GM12801 (cell line): ENCODE data around the gene HOXB13.

ENCODE experiments used
- CTCF ChIP-seq: IDR thresholded peaks from one replicate; pipeline ENCODE4 v1.5.1; 2011; ENCODE audit warnings: control low read depth; ENCODE audit not compliant: insufficient read length; ENCODE audit errors: extremely low read depth

Gene HOXB13

GRCh38 chr17:48718761-48719641 is 9.5 kb downstream of the HOXB13 start:
- TF ChIP-seq CTCF: no peak

DNA sequence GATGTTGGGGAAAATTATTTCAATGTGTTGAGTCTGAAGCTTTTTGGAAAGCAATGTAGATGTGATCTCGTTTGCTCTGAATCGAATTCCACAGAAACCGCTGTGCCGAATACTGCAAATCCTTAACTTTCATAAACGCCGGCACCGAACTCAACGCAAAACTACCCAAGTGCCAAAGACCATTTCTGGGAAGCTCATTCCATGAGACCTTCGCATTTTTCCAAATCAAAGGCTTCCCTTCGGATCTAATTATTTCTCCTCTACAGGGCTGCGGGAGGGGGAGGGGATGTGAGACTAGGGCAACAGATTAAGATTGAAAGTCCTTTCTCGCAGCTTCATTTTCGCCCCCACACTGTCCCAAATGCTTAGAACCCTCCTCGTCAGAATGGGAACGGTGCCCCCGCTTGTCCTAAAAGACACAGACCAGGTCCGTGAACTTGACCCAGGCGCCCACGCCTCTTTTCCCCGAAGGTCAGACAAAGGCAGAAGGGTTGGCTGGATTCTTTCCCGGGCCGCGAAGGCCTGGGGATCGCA is 10.3 kb downstream of the HOXB13 start:
- TF ChIP-seq CTCF: no peak

DNA sequence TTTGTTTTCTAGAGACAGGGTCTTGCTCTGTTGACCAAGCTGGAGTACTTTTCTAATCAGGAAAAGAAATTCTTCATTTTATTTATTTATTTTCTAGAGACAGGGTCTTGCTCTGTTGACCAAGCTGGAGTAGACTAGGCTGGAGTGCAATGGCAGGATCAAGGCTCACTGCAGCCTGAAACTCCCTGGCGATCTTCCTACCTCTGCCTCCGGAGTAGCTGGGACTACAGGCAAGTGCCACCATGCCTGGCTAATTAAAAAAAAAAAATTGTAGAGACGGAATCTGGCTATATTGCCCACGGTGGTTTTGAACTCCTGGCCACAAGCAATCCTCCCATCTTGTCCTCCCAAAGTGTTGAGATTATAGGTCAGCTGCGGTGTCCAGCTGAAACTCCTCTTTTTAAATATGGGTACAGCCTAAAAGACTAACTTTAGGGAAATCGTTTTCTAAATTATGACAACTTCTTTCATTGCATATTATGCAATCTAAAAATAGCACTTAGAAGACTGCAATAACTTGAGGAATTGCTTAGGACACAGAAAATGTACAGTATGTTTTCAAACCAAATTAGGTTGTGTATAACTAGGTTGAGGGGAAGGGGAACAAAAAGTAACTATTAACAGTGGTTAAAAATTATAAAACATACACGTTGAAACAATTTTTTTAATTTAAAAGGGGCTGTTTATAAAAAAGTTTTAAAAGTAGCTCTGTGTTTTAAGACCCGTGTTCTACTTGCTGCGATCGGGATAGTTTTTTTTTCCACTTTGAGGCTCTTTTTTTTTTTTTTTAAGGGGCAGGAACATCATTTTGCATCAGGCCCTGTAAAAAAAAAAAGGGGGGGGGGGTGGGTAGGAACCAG is 11.0 kb downstream of the HOXB13 start:
- no peak for TF ChIP-seq CTCF

DNA sequence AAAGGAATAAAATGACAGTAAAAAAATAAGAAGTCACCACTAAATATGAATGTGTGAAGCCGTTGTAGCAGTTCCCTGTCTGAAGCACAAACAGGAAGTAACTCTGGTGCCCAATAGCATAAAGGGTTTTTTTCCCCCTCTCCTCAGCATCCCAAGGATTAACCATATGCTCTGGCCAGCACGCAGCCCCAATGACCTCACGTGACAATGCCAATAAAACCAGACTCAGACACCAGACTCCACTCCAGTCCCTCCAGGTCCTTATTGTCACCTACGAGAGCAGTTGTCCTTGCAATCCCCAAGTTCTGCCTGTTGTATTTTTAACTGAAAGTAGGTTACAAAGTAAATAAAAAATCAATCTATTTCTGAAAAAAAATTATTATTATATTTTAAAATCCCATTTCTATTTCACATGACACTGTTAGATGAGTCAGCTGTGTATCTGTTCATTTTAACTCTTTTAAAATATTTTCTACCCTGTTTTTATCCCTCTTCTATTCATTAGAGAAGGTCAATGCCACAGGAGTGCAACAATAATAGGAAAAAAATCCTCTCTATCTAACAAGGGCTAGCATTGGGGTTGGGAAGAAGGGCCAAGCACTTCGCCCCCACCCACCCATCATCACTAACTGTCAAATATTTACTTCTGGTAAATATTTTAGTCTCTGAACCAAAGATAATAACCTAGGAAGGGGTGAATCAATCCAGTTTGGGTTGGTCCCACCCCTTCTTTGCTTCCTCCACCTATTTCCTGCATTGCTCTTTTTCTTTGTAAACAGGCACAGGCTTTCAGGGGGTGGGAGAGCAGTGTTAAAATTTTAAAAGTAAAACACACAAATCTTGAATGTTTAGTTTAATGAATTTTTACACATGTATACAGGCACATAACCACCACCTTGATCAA is 12.8 kb downstream of the HOXB13 start:
- no peak for TF ChIP-seq CTCF

DNA sequence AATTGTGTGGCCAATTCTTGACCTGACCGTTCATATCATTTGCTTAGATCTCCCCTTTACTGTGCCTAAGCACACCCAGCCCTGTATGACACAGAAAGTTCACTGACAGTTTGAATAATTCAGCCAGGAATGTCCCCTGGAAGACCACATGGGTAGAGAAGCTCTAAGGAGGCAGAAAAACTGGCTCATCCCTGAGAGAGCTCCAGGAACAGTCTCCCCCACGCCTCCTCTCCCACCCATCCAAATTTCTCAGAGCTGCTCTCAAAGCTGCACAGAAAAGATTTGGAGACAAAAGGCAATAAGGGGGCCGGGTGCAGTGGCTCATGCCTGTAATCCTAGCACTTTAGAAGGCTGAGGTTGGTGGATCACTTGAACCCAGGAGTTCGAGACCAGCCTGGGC is 17.4 kb downstream of the HOXB13 start:
- no peak for TF ChIP-seq CTCF

GRCh38 chr17:48704361-48705248 is 23.9 kb downstream of the HOXB13 start:
- no peak for TF ChIP-seq CTCF
